B cell (primary cell): ENCODE data around the gene KIRREL3. TPM values are rescaled to one million over a fixed set of nuclear protein-coding genes. Genes with fewer than 3 reads are reported as not detected.

Experiments
- ATAC-seq: fragments of 200-7000 bp; cut with Tn5 transposase; one replicate; pipeline ENCODE4 v1.10.0; 2021; ENCODE audit warnings: low read depth, mild to moderate bottlenecking, moderate number of reproducible peaks, moderate library complexity
- CTCF ChIA-PET: fragments of 350-600 bp; sonication (Branson Sonifier 250); formaldehyde crosslinking; loops from one replicate; lab custom pipeline; 2021; ENCODE audit warnings: antibody characterized with exemption, inconsistent platforms; lab: Charles Lee
- POLR2A ChIA-PET: fragments of 350-600 bp; sonication (Branson Sonifier 250); formaldehyde crosslinking; loops from one replicate; lab custom pipeline; 2021; ENCODE audit warnings: antibody characterized with exemption; lab: Charles Lee
- DNase-seq: peaks from one replicate; pipeline ENCODE4 v3.0.0; 2013
- H2AFZ ChIP-seq: 2 replicates; pipeline ENCODE4 v1.6.1; 2012; ENCODE audit warnings: mild to moderate bottlenecking, low read depth, low read length; ENCODE audit not compliant: insufficient read depth, poor library complexity, severe bottlenecking
- H3K27ac ChIP-seq, 2 donors: 1 replicate in 1 of 2; 2 replicates in 1 of 2; pipeline ENCODE4 v1.5.1; 2012 to 2013; ENCODE audit warnings: low read length in 2 of 2, mild to moderate bottlenecking in 2 of 2, moderate library complexity in 1 of 2
- H3K27me3 ChIP-seq, 4 experiments: fragments of 200-600 bp in 1 of 4; sonication (generic) in 1 of 4; replicated peaks in 1 of 4; 1 replicate in 2 of 4; 2 replicates in 2 of 4; pipeline versions ENCODE4 v1.6.1 to v1.7.0; 2013 to 2016; ENCODE audit warnings: low read length in 3 of 4, mild to moderate bottlenecking in 2 of 4, mixed read lengths in 1 of 4, moderate library complexity in 1 of 4; ENCODE audit not compliant: insufficient read depth in 4 of 4, control insufficient read depth in 3 of 4; ENCODE audit errors: control extremely low read depth in 1 of 4
- H3K36me3 ChIP-seq, 2 experiments: replicated peaks in 1 of 2; 1 replicate in 1 of 2; 2 replicates in 1 of 2; pipeline versions ENCODE4 v1.6.1 to v1.7.1; 2013; ENCODE audit warnings: low read length in 1 of 2; ENCODE audit not compliant: insufficient read depth in 2 of 2, control insufficient read depth in 1 of 2; ENCODE audit errors: control extremely low read depth in 1 of 2, extremely low read depth in 1 of 2
- H3K4me1 ChIP-seq, 2 donors: fragments of 200-600 bp in 1 of 2; sonication (generic) in 1 of 2; 1 replicate in 1 of 2; 2 replicates in 1 of 2; pipeline versions ENCODE4 v1.5.1 to v1.6.1; 2013 to 2017; ENCODE audit warnings: low read length in 2 of 2; ENCODE audit not compliant: control insufficient read depth in 2 of 2, insufficient read depth in 2 of 2
- H3K4me2 ChIP-seq: replicated peaks from 2 replicates; pipeline ENCODE3; 2012; ENCODE audit warnings: mild to moderate bottlenecking, low read depth, low read length; ENCODE audit not compliant: poor library complexity, severe bottlenecking
- H3K4me3 ChIP-seq, 5 experiments: fragments of 200-600 bp in 1 of 5; sonication (generic) in 1 of 5; 1 replicate in 3 of 5; 2 replicates in 2 of 5; pipeline versions ENCODE4 v1.5.1 to v1.7.0; 2011 to 2016; ENCODE audit warnings: low read length in 4 of 5, mild to moderate bottlenecking in 4 of 5, low read depth in 2 of 5, control low read depth in 1 of 5, moderate library complexity in 1 of 5; ENCODE audit not compliant: insufficient read depth in 1 of 5; ENCODE audit errors: control extremely low read depth in 1 of 5, extremely low read depth in 1 of 5
- H3K79me2 ChIP-seq: fragments of 200-600 bp; sonication (generic); one replicate; pipeline ENCODE4 v1.6.0; 2016; ENCODE audit warnings: low read length; ENCODE audit not compliant: control insufficient read depth, insufficient read depth
- H3K9ac ChIP-seq: fragments of 200-600 bp; sonication (generic); 2 replicates; pipeline ENCODE4 v1.6.1; 2017; ENCODE audit warnings: mild to moderate bottlenecking, low read length, moderate library complexity
- H3K9me3 ChIP-seq, 3 donors: one replicate each; pipeline versions ENCODE4 v1.6.1 to v1.7.1; 2013; ENCODE audit warnings: low read length in 2 of 3; ENCODE audit not compliant: control insufficient read depth in 2 of 3, insufficient read depth in 1 of 3; ENCODE audit errors: control extremely low read depth in 1 of 3
- H4K20me1 ChIP-seq: 2 replicates; pipeline ENCODE4 v1.6.0; 2012; ENCODE audit warnings: mild to moderate bottlenecking, low read length; ENCODE audit not compliant: insufficient read depth, control insufficient read depth, poor library complexity, severe bottlenecking
- H3K27ac Mint-ChIP-seq: one replicate; pipeline ENCODE4 v1.8.0; 2021; ENCODE audit warnings: mixed read lengths
- H3K27me3 Mint-ChIP-seq: one replicate; pipeline ENCODE4 v1.8.0; 2021; ENCODE audit warnings: mixed read lengths
- H3K4me1 Mint-ChIP-seq: one replicate; pipeline ENCODE4 v1.8.0; 2021; ENCODE audit warnings: mixed read lengths
- H3K4me3 Mint-ChIP-seq: one replicate; pipeline ENCODE4 v1.8.0; 2021; ENCODE audit warnings: mixed read lengths
- H3K9me3 Mint-ChIP-seq: one replicate; pipeline ENCODE4 v1.8.0; 2022; ENCODE audit warnings: mixed read lengths; ENCODE audit not compliant: insufficient read depth
- CTCF ChIP-seq: fragments of 200-600 bp; IDR thresholded peaks from one replicate; pipeline ENCODE4 v1.8.0; 2022; ENCODE audit warnings: antibody characterized with exemption, mild to moderate bottlenecking
- EZH2 ChIP-seq: IDR thresholded peaks from 2 replicates; pipeline ENCODE4 v1.6.1; 2012; ENCODE audit warnings: borderline replicate concordance, low read depth, mild to moderate bottlenecking, moderate library complexity, low read length; ENCODE audit not compliant: insufficient read depth, poor library complexity, severe bottlenecking
- WGBS: methylation state at CpG from one replicate; pipeline ENCODE4 v1.1.5; 2013; ENCODE audit warnings: missing lambda C conversion rate; ENCODE audit not compliant: insufficient coverage; 5-methylcytosine and 5-hydroxymethylcytosine counted together
- intact Hi-C: fragments of 100-400 bp; cut with micrococcal nuclease; formaldehyde crosslinking; loops from one replicate; pipeline ENCODE4 v1.10.0; 2022
- polyA plus RNA-seq: library from polyadenylated mRNA; depleted of rRNA; stranded (reverse); fragments of >200 nt; gene quantifications from 2 replicates; pipeline ENCODE4 v1.2.3, GENCODE V29; 2012
- total RNA-seq, 2 donors: library from RNA; stranded (reverse); fragments of 120-200 nt in 1 of 2; gene quantifications; 1 replicate in 1 of 2; 2 replicates in 1 of 2; pipeline versions ENCODE4 v1.2.3 to v1.2.4, GENCODE V29; 2013 to 2022

KIRREL3 gene
- total and polyA plus RNA-seq, 2 donors (not counting 1 experiment from before 2014, with no cell fraction given), result not detected

DNA sequence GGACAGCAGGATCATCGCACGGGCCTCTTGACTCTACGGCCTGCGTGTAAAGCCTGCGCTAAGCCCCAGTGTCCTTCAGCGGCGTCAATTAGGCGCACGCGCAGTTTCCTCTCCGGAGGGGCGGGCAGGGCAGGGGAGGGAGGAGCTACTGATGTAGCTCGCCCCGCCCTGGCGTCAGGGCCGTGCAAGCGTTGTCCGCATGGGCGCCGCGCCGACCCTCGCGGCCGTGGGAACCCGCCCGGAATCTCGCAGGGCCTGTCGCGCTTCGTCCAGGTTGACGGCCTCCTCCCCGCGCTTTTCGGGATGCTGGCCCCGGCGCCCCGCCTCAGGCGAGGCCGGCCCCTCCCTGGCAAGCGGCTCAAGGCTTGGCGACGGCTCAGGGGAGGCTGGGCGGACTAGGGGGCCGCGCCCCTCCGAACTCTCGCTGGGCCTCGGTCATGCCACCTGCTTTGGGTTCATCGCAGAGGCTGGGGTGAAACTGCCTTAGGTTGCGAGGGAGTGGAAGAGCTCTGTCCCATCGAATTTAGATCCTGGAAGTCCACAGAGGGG, 584.0 kb downstream of the KIRREL3 start:
- Histone ChIP-seq H3K27me3 (peaks cover 0 to 13% (median 0%) of the 10 kb centered on the region in 4 experiments), H3K4me2 (peak overlapping the region; percentile 87), H3K4me3 (peak overlapping the region in 4 of 5 experiments; percentile 32 to 53 (median 45)), H3K9me3 (peaks cover 0 to 2% (median 0%) of the 10 kb centered on the region in 3 donors), H3K9ac (peak overlapping the region; percentile 55), H3K79me2 (no peaks in the 10 kb centered on the region), H3K4me1 (peaks cover 22 to 25% of the 10 kb centered on the region in 2 donors), H2AFZ (peak overlapping the region; percentile 83), H4K20me1 (no peaks in the 10 kb centered on the region), H3K27ac (no peak overlapping the region), H3K36me3 (no peaks in the 10 kb centered on the region)
- ATAC-seq, result peak; percentile 99
- peak; percentile 80 for DNase-seq
- H3K4me3 Mint-ChIP-seq, result peak overlapping the region; percentile 77
- peaks cover 23% of the 10 kb centered on the region for H3K4me1 Mint-ChIP-seq
- H3K9me3 Mint-ChIP-seq, result no peaks in the 10 kb centered on the region
- intact Hi-C loops, result no loop called here
- ChIA-PET CTCF (interaction anchor here (0.9 to 1.5 kb wide), 3 partner anchors 64 to 106 kb away, joined by 3 to 5 read pairs (median 5); no protein-coding TSS in a partner anchor), POLR2A (interaction anchor here (0.6 kb wide), 1 partner anchor 61 kb away, joined by 5 read pairs; the partner anchor contains the start of gene ST3GAL4)
- H3K27ac Mint-ChIP-seq, result peak overlapping the region; percentile 26
- 8% methylated on average over 52 of the region's 52 CpGs for WGBS
- TF ChIP-seq CTCF (no peak), EZH2 (no peak)
- H3K27me3 Mint-ChIP-seq, result no peaks in the 10 kb centered on the region
